NAMALWA (cell line): ENCODE data around the gene PLAC8L1.
"Not testable (repeated sequence)": the region's sequence is repeated elsewhere in the genome, so short reads cannot be mapped to it uniquely, and the experiment has no call there.

Source experiments
- DNase-seq: peaks from one replicate; pipeline ENCODE4 v3.0.0-alpha.2; 2015; ENCODE audit warnings: low spot score

The PLAC8L1 gene, protein sequence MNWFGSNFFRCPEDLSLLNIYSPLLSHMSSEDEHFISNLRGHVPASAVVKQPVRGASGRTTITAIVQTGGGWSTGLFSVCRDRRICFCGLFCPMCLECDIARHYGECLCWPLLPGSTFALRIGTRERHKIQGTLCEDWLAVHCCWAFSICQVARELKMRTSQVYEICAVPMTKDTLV

DNA sequence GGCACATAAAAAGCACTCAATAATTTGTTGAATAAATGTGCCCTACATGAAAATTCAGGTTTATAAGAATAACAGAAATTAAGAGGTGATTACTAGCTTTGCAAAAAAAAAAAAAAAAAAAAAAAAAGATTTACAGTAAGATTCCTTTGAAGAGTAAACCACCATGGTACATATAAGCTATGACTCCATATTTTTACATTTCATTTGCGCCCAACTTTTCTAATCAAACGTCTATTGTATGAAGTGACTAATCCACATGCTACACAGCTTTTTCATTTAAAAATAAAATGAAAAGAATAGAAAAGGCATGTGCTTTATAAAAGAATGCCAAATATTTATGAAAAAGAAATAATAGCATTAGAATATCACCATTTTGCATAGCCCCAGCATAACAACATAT is at the start of gene PLAC8L1:
Gene PLAC8L1 (minus strand): TSS at position 101 of the 400 bp plus-strand sequence. CDS start 1,266 bp downstream, outside the sequence.
- DNase-seq: no peak

- DNase-seq: no peak
Measured at GRCh38 chr5:146151970-146152369, 46.6 kb upstream of the PLAC8L1 start.

- DNase-seq: no peak
Measured at GRCh38 chr5:146137967-146138403, 32.6 kb upstream of the PLAC8L1 start.

GRCh38 chr5:146130440-146131045 is 25.2 kb upstream of the PLAC8L1 start:
- peak; percentile 53 for DNase-seq

DNA sequence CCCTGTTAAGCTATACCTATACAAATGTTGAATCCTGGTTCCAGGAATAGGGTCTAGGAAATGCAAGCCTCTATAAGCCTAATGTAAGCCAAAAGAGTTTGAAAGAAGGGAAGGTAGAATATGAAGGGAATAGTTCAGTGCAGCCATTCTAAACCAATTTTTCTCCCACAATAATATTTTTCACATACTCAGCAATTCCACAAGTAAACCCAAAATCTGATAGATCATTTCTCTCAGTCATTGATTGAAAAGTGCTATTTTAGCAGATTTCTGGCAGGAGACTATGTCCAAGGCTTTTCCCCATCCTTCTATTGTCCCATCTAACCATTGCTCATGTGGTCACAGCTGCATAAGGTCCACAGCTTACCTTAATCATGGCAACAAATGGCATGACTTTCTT is 20.7 kb upstream of the PLAC8L1 start:
- DNase-seq: no peak

GRCh38 chr5:146124580-146124979 is 19.2 kb upstream of the PLAC8L1 start:
- DNase-seq: no peak

DNA sequence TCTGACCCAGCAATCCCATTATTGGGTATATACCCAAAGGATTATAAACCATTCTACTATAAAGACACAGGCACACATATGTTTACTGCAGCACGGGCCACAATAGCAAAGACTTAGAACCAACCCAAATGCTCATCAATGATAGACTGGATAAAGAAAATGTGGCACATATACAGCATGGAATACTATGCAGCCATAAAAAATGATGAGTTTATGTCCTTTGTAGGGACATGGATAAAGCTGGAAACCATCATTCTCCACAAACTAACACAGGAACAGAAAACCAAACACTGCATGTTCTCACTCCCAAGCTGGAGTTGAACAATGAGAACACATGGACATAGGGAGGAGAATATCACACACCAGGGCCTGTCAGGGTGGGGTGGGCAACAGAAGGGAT is 16.1 kb upstream of the PLAC8L1 start:
- not testable (repeated sequence) for DNase-seq

DNA sequence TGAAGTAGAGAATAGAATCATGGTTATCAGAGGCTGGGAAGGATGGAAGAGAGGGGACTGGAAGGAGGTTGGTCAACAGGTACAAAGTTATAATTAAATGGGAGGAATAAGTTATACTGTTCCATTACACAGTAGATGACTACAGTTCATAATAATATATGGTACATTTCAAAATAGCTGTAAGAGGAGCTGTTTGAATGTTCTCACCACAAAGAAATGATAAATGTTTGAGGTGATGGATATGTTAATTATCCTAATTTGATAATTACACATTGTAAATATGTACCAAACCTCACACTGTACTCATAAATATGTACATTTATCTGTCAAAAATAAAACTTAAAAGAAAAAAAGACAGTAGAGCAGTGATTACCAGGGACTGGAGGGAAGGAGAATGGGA is 12.9 kb upstream of the PLAC8L1 start:
- DNase-seq: no peak

DNA sequence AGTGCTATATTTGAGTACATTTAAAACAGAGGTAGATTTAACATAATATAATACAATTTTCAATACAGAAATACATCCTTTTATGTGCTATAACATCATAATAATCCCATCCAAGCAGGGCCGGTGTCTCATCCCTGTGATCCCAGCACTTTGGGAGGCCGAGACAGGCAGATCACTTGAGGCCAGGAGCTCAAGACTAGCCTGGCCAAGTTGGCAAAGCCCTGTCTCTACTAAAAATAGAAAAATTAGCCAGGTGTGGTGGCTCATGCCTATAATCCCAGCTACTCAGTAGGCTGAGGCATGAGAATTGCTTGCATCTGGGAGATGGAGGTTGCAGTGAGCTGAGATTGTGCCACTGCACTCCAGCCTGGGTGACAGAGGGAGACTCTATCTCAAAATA is 11.8 kb upstream of the PLAC8L1 start:
- not testable (repeated sequence) for DNase-seq

- no peak for DNase-seq
Measured at GRCh38 chr5:146116361-146116760, 11.0 kb upstream of the PLAC8L1 start.

DNA sequence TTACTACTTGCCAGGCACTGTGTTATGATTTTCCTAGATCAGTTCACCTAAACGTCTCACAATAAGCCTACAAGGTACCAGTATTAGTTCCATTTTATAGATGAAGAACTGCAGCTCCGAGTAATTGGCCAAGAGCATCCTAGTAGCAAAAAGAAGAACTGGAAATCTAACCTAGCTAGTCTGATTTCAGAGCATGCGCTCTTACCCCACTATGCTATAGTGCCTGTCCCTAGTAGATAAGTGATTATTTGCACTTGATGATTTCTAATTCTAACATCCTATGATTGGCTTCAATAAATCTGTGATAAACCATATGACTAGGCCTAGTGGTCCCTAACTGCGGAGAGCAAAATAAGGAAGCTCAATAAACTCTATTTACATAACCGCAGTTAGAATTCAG is 7.1 kb upstream of the PLAC8L1 start:
- DNase-seq: no peak

- DNase-seq: peak; percentile 61
Measured at GRCh38 chr5:146111409-146111808, 6.0 kb upstream of the PLAC8L1 start.

GRCh38 chr5:146109379-146109778 is 4.0 kb upstream of the PLAC8L1 start:
- no peak for DNase-seq

DNA sequence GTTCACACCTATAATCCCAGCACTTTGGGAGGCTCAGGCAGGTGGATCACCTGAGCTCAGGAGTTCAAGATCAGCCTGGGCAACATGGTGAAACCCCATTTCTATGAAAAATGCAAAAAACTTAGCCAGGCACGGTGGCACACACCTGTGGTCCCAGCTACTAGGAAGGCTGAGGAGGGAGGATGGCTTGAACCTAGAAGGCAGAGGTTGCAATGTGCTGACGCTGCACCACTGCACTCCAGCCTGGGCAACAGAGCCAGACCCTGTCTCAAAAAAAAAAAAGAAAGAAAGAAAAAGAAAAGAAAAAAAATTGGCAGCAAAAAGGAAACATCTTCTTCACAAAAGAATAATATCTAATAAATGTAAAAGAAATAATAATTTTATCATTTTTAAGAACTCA is 3.5 kb upstream of the PLAC8L1 start:
- not testable (repeated sequence) for DNase-seq

GRCh38 chr5:146107901-146108300 is 2.5 kb upstream of the PLAC8L1 start:
- no peak for DNase-seq

- DNase-seq: no peak
Measured at GRCh38 chr5:146103594-146103993, 1.8 kb downstream of the PLAC8L1 start.

- no peak for DNase-seq
Measured at GRCh38 chr5:146101646-146102045, 3.7 kb downstream of the PLAC8L1 start.

DNA sequence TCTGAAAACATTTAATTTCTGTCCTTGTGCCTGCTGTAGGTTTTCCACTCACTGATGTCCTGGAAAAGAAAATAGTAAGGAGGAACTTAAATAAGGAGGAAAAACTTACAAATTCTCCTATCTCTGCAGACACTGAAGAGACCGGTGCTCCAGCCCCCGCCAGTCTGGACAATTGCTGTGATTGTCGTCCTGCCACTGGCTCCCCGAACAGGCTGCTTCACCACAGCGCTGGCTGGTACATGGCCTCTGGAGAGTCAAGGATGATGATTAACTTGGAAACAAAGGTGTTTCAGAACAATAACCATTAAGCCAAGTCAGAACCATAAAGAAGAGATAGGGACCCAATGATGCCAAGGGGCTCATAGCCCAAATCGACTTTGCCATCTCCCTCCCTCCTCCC is 7.3 kb downstream of the PLAC8L1 start:
- DNase-seq: no peak

DNA sequence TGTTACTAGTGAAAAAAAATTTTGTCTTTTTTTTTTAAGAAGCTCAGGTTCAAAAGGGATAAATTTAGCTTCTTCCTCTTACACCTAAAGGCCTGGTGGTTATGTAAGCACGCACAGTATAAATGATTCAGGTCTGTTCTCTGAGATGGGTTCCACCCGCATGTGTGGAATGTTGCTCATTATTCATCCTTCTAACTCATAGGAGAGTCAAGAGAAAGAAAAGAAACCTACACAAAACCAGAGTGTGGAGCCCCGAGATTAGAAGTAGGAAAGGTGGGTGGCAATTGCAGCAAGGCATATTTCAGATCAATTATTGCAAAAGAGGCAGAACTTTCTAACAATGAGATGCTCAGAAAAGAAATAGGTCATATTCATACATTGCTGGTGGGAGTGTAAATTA is 13.5 kb downstream of the PLAC8L1 start:
- no peak for DNase-seq

GRCh38 chr5:146089287-146089686 is 16.1 kb downstream of the PLAC8L1 start:
- no peak for DNase-seq

DNA sequence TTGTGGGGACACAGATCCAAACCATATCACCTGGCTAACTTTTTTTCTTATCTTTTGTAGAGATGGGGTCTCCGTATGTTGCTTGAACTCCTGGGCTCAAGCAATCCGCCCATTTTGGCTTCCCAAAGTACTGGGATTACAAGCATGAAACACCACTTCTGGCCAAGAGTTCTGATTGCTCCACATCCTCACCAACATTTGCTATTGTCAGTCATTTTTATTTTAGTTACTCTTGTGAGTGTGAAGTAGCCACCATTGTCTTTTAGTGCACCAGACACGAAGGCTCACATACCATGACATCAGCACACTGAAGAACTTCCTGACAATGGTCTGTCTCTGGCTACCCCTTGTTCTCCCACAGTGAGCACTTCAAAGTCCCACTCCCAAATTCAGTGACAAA is 17.3 kb downstream of the PLAC8L1 start:
- DNase-seq: no peak

GRCh38 chr5:146084376-146084775 is 21.0 kb downstream of the PLAC8L1 start:
- no peak for DNase-seq

DNA sequence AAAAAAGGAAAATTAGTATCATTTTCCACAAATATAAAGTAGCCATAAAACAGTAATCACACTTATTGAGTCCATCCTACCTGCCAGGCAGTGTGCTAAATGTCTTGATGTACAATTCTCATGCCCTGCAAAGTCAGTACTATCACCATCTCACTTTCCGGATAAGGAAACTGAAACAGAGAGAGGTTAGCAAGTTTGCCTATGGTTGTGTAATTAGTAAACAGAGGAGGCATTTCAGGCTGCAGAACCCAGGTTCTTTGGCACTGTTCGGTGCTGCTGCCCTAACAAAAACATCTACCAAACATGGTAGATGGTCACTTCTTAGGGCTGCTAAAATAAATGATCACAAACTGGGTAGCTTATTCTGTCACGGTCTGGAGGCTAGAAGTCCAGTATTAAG is 22.6 kb downstream of the PLAC8L1 start:
- DNase-seq: no peak

DNA sequence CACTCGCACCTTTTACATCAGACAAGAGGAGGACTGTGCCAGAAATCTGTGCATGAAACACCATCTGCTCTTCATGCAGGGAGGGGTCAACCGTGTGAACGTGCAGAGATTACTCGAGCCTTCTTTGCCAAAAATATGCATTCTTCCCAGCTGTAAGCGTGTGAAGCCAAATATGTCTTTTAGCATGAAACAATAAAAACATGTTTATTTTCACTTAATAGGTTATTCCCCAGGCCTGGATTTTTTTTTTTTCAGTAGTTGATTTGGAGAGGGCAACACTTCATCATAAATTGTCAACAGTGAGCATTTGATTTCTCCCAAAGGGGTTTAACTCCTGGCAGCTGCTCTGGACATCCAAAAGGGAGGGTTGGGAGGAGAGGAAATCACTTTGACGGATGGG is 23.8 kb downstream of the PLAC8L1 start:
- DNase-seq: no peak
